ENCODE data around the gene RGS18.

DNA sequence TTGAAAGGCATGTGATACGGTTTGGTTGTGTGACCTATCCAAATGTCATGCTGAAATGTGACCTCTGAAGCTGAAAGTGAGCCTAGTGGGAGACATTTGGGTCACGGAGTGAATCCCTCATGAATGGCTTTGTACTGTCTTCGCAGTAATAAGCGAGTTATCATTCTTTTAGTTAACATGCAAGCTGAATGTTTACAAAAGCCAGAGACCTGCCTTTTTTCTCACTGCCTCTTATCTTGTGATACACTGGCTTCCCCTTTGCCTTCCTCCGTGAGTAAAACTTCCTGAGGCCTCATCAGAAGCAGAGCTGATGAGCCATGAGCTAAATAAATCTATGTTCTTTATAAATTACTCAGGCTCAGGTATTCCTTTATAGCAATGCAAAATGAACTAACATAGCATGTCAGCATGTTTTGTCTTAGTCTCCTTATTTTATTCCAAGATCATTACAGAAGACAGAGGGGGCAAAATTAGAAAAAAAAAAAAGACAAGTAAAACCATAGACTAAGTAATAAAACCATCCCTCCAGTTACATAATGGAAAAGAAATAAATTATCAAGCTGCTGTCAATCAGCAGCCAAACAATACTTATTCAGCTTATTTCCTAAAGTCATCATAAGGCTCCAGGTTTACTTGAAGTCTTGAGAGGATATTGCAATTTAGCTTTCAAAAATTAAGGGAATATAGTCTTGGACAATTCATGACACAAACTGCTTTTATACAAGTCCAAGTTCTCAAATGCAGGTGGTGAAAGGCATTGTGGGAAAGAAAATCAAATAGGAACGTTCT lies 12.1 kb downstream of the RGS18 start:
- TF ChIP-seq, protein P1, sequence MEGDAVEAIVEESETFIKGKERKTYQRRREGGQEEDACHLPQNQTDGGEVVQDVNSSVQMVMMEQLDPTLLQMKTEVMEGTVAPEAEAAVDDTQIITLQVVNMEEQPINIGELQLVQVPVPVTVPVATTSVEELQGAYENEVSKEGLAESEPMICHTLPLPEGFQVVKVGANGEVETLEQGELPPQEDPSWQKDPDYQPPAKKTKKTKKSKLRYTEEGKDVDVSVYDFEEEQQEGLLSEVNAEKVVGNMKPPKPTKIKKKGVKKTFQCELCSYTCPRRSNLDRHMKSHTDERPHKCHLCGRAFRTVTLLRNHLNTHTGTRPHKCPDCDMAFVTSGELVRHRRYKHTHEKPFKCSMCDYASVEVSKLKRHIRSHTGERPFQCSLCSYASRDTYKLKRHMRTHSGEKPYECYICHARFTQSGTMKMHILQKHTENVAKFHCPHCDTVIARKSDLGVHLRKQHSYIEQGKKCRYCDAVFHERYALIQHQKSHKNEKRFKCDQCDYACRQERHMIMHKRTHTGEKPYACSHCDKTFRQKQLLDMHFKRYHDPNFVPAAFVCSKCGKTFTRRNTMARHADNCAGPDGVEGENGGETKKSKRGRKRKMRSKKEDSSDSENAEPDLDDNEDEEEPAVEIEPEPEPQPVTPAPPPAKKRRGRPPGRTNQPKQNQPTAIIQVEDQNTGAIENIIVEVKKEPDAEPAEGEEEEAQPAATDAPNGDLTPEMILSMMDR (IDR thresholded peaks at IDR 0.05), result no peak
- TF ChIP-seq EZH2 (IDR thresholded peaks at IDR 0.05; ENCODE audit: borderline replicate concordance, insufficient read depth, low read depth, low read length, poor library complexity, severe bottlenecking), result no peak

Data from B cell (primary cell).